ENCODE data around the gene IFNLR1.

Gene IFNLR1

DNA sequence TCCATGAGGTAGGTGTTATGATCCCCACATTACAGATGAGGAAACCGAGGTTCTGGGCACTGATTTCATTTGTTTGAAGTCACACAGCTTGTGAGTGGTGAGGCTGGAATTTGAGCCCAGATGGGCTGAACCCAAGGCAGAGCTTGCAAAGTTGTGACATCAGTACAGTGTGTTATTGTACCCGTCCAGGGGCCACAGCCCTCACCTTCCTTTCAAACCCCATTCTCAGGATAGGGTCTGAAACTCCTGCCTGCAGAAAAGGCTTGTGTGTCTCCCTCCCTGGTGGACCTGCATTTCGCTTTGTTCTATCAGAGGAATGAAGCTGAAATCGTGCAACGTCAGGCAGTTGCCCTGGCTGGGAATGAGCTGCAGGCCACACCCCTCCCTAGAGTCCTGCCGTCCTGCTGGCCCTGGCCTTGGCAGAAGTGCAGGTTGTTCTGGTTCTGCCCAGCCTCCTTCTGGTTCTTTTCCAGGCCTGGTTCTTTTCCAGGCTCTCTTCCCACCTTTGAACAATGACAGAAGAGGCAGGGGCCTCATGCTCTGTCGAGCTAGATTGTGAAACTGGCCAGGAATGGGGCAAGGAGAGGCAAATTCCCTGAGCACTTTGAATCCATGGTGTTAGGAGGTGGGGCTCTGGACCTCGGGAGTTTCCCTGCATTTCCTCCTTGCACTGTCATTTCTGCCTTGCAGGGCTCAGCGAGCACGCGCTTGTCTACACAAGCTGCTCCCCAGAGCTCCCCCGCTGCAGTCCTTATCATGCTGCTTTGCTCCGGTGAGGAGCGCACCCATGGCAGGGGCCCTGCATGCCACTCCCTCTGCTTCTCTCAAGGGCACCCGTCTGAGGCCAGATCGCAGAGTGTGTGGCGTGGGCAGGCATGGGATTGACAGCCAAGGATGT, 67.0 kb downstream of the IFNLR1 start:
- FAIRE-seq: no peak

DNA sequence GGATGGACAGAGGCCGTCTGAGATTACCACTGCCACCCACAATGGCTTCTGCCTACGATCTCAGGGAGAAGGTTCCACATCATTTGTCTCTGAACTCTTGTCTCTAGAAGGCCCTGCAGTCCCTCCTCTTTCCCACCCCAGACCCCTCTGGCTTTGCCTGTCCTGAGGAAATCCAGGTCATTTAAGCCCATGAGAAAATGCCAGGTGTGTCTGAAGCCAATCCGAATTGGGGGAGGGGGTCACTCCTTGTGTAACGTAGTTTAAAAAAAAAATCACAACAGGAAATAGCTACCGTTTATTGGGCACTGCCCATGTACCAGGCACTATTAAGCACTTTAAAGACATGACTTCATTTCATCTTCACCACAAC, 67.6 kb downstream of the IFNLR1 start:
- no peak for FAIRE-seq

DNA sequence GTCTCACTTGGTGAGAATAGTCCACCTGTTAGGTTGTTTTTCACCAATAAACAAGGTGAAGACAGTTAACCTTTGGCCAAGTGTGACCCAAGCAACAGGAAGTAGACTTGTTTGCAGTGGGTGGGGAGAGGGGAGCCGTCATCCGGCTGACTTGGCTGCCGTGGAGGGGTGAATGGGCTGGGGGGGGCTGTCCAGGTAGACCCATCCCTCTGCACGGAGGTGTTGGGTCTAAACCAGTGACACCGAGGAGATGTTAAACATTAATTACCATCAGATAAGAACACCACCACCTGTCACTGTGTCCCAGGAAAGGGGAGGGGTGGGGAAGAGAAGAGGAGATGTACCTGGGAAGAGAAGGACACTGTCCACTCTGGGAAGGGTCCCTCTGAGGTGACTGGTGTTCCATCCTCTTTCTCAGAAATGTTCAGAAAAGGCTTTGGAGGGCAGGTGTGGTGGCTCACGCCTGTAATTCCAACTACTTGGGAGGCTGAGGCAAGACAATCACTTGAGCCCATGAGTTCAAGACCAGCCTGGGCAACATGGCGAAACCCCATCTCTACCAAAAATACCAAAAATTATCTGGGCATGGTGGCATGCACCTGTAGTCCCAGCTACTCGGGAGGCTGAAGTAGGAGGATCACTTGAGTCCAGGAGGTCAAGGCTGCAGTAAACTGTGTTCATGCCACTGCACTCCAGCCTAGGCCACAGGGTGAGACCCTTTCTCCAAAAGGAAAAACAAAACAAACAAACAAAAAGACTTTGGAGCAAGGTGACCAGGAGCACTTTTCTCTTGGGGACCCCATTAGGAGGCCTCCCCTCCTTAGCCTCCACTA, 68.5 kb downstream of the IFNLR1 start:
- FAIRE-seq: no peak

DNA sequence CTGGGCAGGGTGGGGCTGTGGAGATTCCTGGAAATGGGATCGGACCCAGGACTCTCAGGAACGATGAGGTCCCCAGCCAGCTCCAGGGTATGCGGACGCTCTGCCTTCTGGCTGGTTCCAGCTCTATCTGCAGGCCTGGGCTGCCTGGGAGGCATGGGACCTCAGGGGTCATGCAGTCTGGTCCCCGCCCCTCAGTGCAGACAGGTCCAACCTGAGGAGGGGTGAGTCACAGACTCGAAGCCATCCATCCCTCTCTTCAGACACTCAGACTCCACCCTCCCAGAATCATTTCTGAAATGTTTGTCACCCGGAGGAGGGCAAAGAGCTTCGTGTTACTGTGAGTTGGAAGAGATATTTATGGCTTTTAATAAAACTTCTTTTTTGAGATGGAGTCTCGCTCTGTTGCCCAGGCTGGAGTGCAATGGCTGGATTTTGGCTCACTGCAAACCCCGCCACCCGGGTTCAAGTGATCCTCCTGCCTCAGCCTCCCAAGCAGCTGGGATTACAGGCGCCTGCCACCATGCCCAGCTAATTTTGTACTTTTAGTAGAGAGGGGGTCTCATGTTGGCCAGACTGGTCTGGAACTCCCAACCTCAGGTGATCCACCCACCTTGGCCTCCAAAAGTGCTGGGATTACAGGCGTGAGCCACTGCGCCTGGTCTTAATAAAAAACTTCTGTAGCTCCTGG, 69.2 kb downstream of the IFNLR1 start:
- no peak for FAIRE-seq

DNA sequence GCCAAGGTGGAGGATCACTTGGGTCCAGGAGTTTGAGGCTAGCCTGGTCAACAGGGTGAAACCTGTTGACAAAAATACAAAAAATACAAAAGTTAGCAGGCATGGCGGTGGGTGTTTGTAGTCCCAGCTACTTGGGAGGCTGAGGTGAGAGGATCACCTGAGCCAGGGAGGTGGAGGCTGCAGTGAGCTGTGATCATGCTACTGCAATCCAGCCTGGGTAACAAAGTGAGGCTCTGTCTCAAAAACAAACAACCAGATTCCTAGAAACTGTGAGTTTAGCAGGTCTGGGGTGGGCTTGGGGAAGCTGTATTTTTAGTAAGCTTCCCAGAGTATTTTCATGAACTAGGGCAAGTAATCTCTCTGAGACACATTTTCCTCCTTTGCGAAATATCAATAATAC, 70.0 kb downstream of the IFNLR1 start:
- FAIRE-seq: no peak

DNA sequence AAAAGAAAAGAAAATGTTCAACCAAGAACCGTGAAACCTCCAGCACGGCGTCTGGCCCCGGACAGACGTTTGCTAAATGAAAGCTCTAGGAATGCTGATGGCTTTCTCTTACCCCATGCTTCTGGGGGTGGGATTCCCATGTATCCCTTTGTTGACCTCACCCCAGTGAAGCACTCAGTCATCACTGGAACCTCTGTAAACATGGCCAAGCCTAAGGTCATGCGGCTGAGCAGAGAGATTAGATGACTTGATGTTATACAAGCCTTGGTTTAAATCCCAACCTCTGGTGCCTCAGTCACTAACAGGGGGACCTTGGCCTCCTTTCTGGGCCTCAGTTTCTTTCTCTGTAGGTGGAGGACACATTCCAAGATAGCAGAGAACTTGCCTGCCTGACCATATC, 72.3 kb downstream of the IFNLR1 start:
- FAIRE-seq: no peak

DNA sequence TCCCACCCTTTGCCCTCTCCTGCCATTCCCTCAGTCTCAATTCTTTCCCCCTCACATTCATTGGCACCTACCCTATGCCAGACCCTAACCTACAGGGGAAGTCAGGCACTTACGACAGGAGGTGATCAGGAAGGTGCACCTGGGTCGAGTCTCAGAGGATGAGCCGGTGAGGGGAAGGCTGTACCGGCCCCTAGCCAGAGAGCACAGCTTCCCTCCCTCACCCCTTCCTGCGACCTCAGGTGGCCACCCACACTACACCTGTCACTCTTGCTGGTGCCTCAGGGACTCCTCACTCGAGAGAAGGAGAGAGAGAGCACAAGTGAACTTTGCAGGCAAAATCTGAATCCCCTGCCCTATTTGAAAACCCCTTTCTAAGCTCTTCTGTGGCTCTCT, 73.5 kb downstream of the IFNLR1 start:
- FAIRE-seq: no peak

DNA sequence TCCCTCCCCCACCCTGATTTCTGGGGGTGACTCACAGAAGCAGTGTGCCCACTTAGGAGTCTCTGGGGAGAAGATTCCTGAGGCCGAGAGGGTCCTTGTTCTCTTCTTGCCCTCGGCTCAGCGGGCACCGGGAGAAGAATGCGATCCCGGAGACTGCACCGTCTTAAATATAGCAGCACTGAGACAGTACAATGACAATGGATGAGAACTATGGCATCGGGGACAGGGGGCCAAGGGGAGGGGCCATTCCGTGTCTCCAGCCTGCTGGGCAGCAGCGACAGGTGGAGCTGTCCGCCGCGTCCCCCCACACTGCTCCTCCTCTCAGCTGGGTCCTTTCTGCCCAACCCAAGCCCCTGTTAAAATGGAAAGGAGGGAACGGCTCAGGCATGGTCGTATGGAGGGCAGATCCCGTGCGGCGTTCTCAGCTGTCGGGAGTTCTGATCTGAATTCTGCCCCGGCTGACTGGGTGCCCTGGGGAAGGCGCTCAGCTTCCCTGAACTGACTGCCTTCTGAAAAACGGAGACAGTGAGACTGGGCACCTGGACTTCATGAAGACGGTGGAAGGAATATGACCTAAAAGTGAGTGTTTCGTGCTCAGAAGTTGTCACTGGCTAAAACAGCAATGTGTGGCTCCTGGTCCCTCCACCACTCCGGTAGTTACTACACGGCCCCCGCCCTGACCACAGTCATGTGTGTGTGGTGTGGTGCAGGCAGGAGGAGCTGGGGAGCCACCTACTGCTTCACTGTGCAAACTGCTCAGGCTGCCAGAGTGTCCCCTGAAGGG, 74.9 kb downstream of the IFNLR1 start, which contains the start of gene MYOM3:
Gene MYOM3, minus strand, starts transcription at position 140 of the 784 bp plus-strand sequence. CDS start 3,499 bp downstream, outside the sequence.
- FAIRE-seq: no peak

DNA sequence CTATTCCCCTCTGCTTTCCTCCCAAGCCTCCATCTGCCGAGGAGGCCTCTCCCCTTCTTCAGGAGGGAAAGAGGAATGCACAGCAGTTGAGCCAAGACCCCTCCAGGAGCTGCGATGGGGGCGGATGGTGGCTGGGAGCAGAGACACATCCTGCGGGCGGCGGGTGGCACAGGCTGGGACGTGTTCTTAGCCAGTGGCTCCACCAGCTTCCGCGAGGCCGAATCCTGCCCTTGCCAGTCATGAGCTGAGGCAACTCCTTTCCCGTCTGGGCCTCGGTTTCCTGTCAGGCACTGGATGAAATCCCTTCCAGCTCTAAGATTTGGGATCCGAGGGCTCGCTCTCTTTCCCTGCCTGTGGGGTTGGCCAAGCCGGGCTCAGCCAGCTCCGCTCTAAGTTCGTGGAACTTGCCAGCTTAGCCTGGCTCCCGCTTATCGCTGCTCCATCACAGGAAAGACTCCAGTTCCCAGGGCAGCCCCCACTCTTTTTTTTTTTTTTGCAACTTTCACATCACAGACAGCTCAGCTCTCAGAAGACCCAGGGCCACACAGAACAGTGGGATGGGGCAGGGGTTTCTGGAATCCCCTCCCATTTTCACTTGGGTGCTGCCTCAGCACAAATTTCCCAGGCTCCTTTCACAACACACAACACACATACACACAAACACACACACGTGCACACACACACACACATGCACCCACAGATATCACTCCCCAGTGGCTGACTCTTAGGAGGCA, 75.7 kb downstream of the IFNLR1 start:
- FAIRE-seq: no peak

DNA sequence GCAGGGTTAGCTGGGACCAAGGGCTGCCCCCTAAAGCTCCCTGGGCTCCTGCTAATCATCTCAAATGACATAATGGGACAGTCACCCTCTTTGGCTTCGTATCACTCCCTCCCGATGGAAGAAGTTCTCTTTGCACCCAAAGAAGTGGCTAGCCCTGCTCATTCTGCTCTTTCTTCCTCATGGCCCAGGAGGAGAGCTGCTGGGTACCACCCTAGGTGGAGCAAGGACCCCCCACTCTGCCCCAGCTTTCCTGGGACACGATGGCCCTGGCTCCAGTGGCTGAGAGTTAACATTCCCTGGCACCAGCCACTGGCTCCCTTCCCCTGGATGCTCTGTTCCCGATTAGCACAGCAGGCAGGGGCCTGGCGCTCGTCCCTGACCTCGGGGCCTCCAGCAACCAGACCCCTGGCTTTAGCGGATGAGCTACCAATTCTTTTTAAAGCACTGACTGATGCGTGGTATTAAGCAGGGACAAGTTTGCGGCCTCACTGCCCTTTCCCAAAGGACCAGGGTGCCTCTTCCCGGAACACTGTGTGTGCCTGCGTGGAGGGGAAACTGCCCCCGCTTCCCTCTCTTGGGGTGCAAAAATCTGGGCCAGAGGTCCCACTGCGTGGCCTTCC, 76.3 kb downstream of the IFNLR1 start:
- FAIRE-seq: no peak

DNA sequence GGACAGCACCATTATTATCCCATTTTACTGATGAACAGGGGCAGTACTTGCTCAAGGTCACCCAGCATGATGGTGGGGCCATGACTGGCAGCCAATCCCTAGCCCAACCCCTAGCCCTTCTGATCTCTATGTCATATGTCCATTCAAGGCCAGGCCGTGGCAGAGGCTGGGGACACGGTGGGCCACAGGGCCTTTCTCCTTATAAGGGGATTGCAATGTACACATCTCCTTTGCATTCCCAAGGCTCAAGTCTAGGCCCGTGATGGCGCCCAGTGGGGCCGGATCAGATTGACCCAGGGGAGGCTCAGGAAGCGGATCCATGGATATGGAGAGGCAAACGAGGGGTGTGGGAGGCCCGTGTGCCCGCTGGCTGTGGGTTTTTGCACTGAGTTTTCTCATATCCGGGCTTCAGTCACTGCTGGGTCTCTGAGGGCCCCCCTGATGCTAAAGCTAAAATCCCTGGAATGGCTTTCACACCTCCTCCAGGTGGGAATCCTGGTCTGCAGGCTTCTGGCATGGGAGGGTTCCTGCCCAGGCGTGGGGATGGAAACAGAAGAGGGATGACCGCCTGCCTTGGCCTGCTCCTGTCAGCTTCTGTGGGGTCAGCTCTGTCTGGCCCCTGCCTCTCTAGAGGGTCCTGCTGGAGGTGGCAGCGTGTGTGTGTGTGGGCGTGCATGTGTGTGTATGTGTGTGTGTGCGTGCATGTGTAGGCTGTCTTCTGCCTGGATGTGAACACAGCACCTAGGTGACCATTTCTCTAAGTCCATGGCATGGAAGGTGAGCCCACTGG, 77.2 kb downstream of the IFNLR1 start:
- FAIRE-seq: no peak

DNA sequence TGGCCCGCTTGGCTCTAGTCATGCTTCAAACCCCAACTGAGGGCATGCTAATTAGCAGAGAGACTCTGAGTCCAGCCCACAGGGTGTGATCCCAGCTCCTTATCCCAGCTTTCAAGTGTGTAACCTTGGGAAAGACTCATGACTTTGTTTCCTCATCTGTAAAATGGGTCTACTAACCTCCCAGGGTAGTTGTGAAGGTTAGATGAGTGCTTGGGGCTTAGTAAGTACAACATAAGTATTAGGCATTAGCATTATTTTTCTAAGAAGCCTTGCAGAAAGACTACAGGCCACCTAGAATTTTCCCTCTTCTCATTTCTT, 78.0 kb downstream of the IFNLR1 start:
- FAIRE-seq: no peak

DNA sequence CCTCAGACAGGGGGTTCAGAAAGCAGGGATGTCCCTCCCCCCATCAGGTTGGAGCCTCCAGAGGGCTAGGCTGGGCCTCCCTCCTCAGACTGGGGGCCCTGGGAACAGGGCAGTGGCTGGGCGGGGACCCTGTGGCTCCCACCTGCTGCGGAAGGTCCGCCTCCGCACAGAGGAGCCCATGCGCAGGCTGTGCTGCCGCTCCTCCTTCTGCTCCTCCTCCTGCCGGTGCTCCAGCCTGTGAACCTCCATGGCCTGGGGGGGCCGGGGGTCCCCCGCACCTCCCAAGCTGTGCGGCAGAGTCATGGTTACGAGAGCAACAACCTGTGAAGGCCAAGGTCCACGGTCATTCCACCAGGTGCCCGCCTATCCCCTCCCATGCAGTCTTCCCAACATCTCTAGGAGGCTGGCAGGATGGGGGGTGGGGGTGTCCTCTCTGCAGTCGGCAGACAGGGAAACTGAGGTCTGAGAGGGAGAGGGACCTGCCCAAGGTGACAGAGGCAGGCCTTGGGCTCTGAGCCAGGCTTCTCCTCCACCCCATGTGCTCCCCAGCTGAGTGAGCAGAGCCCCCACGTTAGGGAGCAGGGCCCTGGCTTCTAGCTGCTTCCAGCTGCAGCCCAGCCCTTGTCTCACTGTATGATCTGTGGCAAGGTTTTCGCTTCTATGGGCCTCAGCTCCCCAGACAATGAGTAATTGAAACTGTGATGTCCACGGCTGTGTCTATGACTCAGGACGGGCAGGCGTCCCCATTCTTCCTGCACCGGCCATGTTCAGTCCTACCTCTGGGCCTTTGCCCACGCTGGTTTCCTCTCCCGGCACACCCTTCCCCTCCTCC, 78.5 kb downstream of the IFNLR1 start:
- no peak for FAIRE-seq

DNA sequence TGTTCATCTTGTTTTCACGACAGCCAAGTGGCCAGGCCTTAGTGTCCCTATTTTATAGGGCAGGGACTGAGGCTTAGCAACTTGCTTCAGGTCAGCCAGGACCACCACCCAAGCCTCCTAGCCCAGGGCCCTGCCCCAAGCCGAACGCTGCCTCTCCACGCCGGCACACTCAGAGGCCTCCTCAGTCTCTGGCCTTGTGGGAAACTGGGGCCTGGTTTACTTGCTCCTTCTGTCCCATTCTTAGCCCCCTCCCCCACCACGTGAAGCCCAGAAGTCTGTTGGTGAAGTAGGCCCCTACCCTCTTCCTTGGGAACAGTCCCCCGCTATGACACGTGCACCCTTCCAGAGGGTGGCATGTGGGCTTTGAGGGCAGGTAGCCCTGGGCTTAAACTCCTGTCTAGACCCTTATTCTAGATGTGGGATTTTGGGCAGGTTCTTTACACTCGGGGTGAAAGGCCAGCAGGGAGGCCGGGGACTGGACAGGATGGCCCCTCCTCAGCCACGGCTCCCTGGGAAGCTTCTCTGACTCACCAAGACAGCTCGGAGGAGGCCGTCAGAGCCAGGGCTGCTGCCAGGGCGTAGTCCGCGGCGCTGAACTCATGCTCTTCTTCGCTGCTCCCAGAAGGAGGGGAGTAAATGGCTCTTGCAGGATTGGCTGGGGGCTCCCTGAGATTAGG, 79.5 kb downstream of the IFNLR1 start:
- FAIRE-seq: no peak

DNA sequence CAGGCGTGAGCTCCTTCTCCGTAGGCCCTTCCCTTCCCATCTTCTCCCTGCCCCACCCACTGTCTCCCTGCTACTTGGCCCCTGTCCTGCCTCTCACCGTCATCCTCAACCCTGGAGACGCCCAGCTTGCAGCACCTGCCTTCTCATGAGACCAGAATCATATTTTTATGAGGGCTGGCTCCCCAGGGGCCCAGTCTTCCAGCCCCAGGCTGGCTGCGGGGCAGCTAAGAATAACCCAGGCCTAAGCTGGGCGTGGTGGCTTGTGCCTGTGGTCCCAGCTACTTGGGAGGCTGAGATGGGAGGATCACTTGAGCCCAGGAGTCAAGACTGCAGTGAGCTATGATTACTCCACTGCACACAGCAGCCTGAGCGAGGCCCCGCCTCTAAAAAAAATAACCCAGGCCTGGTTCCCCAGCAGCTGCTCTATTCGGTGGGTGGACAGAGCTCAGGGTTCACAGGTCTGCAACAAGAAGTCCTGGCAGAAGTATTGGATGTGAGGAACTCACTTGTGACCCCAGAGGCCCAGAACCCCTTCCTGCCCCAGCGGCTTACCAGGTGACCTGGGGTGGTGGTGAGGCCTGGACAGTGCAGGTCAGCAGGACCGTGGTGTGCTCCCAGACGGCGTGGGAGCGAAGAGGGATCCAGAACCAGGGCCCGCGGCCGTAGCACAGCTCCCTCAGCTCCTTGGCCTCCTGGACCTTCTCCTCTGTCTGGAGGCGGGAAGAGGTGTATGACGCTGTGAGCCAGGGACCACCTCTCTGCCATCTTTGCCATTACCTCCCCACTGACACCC, 81.5 kb downstream of the IFNLR1 start:
- FAIRE-seq: no peak

DNA sequence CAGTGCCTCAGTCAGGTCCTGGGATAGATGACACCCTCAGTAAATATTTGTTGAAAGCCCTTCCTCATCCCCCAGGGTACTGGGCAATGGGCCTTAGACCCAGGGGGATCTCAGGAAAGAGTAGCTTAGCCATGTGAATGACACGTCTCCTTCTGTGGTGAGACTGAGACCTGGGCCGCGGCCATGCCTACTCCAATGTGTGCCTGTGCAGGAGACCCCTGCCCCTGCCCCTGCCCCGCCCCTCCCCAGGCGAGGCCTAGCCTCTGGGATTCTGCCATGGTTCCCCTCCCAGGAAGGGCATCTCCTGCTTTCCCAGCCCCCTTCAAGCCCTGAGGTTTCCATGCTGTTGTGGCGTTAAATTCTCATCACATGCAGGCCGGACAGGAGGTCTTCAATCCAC, 82.2 kb downstream of the IFNLR1 start:
- FAIRE-seq: no peak
